Psoas muscle (tissue), 8 donors: ENCODE data around the gene MTFMT. TPM values are rescaled to one million over a fixed set of nuclear protein-coding genes. Genes with fewer than 3 reads are reported as not detected.
"Not testable (repeated sequence)": the region's sequence is repeated elsewhere in the genome, so short reads cannot be mapped to it uniquely, and the experiment has no call there.

Experiments used
- ATAC-seq, 4 donors: fragments of 200-7000 bp; cut with Tn5 transposase; one replicate each; pipeline ENCODE4 v1.9.1; 2020; ENCODE audit warnings: moderate library complexity in 3 of 4, mild to moderate bottlenecking in 2 of 4
- DNase-seq, 2 donors: peaks; one replicate each; pipeline ENCODE4 v3.0.0-alpha.2; 2020
- H3K27ac ChIP-seq: fragments of 200-600 bp; one replicate; pipeline ENCODE4 v1.8.0; 2022
- H3K27me3 ChIP-seq, 3 donors: fragments of 200-600 bp in 1 of 3; one replicate each; pipeline versions ENCODE4 v1.6.1 to v1.8.0; 2013 to 2022; ENCODE audit warnings: low read length in 2 of 3, mild to moderate bottlenecking in 2 of 3, moderate library complexity in 1 of 3; ENCODE audit not compliant: insufficient read depth in 3 of 3
- H3K36me3 ChIP-seq, 2 donors: fragments of 200-600 bp in 1 of 2; one replicate each; pipeline versions ENCODE4 v1.6.1 to v1.8.0; 2013 to 2022; ENCODE audit warnings: low read depth in 1 of 2, mild to moderate bottlenecking in 1 of 2, moderate library complexity in 1 of 2; ENCODE audit not compliant: insufficient read depth in 1 of 2
- H3K4me1 ChIP-seq: fragments of 200-600 bp; one replicate; pipeline ENCODE4 v1.8.0; 2022
- H3K4me3 ChIP-seq: fragments of 200-600 bp; one replicate; pipeline ENCODE4 v1.8.0; 2022; ENCODE audit warnings: mild to moderate bottlenecking
- H3K9me3 ChIP-seq: fragments of 200-600 bp; one replicate; pipeline ENCODE4 v1.8.0; 2022
- CTCF ChIP-seq: fragments of 200-600 bp; IDR thresholded peaks from one replicate; pipeline ENCODE4 v1.8.0; 2022; ENCODE audit warnings: antibody characterized with exemption
- WGBS, 3 donors: extraction: QIAGEN DNeasy Blood & Tissue Kit; methylation state at CpG; one replicate each; pipeline versions ENCODE4 v1.1.6 to v1.1.7; 2013; 5-methylcytosine and 5-hydroxymethylcytosine counted together
- intact Hi-C, 2 donors: fragments of 100-400 bp; cut with DNase I; formaldehyde crosslinking; loops; one replicate each; pipeline versions ENCODE4 v1.11.0 to v1.14.2; 2022
- polyA plus RNA-seq, 3 donors: library from polyadenylated mRNA; stranded (reverse); fragments of 200-250 nt; gene quantifications; one replicate each; pipeline ENCODE4 v1.2.3, GENCODE V29; 2013
- total RNA-seq, 4 donors: library from RNA; stranded (reverse); fragmentation: NEBNext Ultra II Directional in 2 of 4; extraction: Animal tissue kit (Norgen Biotek cat#: 25700) in 2 of 4; gene quantifications; one replicate each; pipeline versions ENCODE4 v1.2.1 to v1.2.4, GENCODE V29; 2021 to 2023
- donor health status: healthy with polysubstance abuse.
- donor health status: DM: no; HTN: no; CAD: no; lungs with moderate emphysema.
- donor health status: Bipolar disorder and iron deficiency.
- donor health status: healthy.
- donor health status: DM: yes; HTN: yes; CAD: no.
- donor health status: DM: no; HTN: no; CAD: no.
- donor health status: DM: no; HTN: no; CAD: no.
- donor health status: DM: yes; HTN: yes; CAD: no.

Gene MTFMT
- total and polyA plus RNA-seq, 7 donors = 9.4 to 18.1 (median 14.0) TPM

- Histone ChIP-seq H3K4me1 (peaks cover 12% of the 10 kb centered on the region), H3K4me3 (peak overlapping the region; percentile 58), H3K27me3 (no peaks in the 10 kb centered on the region), H3K36me3 (peaks cover 0 to 7% of the 10 kb centered on the region in 2 donors), H3K9me3 (no peaks in the 10 kb centered on the region), H3K27ac (no peak overlapping the region)
- DNase-seq (peak; percentile 86 to 94), ATAC-seq (peak; percentile 90 to 97 (median 95))
- whole genome bisulfite sequencing, 3 donors = 1 to 3% (median 2%) methylated on average over 18 to 19 of the region's 19 CpGs
- intact Hi-C loops = no loop called here
- no peak for TF ChIP-seq CTCF
Measured at GRCh38 chr15:65049418-65049840, 20.0 kb upstream of the MTFMT start.

GRCh38 chr15:65048241-65048640 is 18.8 kb upstream of the MTFMT start:
- Histone ChIP-seq H3K27ac (no peak overlapping the region), H3K4me3 (no peak overlapping the region), H3K36me3 (peaks cover 0 to 7% of the 10 kb centered on the region in 2 donors), H3K9me3 (no peaks in the 10 kb centered on the region), H3K27me3 (no peaks in the 10 kb centered on the region), H3K4me1 (peaks cover 17% of the 10 kb centered on the region)
- 67 to 79% (median 67%) methylated on average over 2 of the region's 2 CpGs for WGBS, 3 donors
- DNase-seq (no peak), ATAC-seq (no peak)
- TF ChIP-seq CTCF = no peak
- intact Hi-C loops = no loop called here

GRCh38 chr15:65044724-65045481 is 15.5 kb upstream of the MTFMT start, which contains the start of gene SLC51B:
Gene SLC51B, plus strand, starts transcription at chr15:65045387. Its CDS starts 4,618 bp downstream, at chr15:65050005.
- intact Hi-C loops = no loop called here
- H3K4me1 ChIP-seq = peaks cover 17% of the 10 kb centered on the region
- H3K4me3 ChIP-seq = no peak within 1 kb of the TSS
- peak within 1 kb of the TSS; percentile 2 for H3K27ac ChIP-seq
- no peaks in the 10 kb centered on the region for H3K27me3 ChIP-seq
- whole genome bisulfite sequencing, 3 donors = 52 to 64% (median 58%) methylated on average over 7 of the region's 7 CpGs
- H3K36me3 ChIP-seq = no peaks in the 10 kb centered on the region
- no peak for TF ChIP-seq CTCF
- no peaks in the 10 kb centered on the region for H3K9me3 ChIP-seq
- ATAC-seq (peak in 2 of 4 donors; percentile 40 to 71), DNase-seq (no peak)

- peak; percentile 19 to 61 (median 50) for ATAC-seq
- H3K27me3 ChIP-seq, H3K4me3 ChIP-seq, H3K36me3 ChIP-seq, H3K9me3 ChIP-seq, DNase-seq, intact Hi-C loops, H3K27ac ChIP-seq: not testable (repeated sequence)
- peaks cover 14% of the 10 kb centered on the region for H3K4me1 ChIP-seq
- WGBS, 3 donors = 45 to 67% (median 46%) methylated on average over 5 of the region's 5 CpGs
Measured at GRCh38 chr15:65044218-65044617, 14.8 kb upstream of the MTFMT start.

- H3K4me3 ChIP-seq = no peak overlapping the region
- no peak overlapping the region for H3K27ac ChIP-seq
- TF ChIP-seq CTCF = no peak
- no peaks in the 10 kb centered on the region for H3K36me3 ChIP-seq
- ATAC-seq (no peak), DNase-seq (no peak)
- intact Hi-C loops = no loop called here
- no peaks in the 10 kb centered on the region for H3K27me3 ChIP-seq
- peaks cover 14% of the 10 kb centered on the region for H3K4me1 ChIP-seq
- H3K9me3 ChIP-seq = no peaks in the 10 kb centered on the region
- 48 to 57% (median 52%) methylated on average over 4 of the region's 4 CpGs for WGBS, 3 donors
Measured at GRCh38 chr15:65042776-65043327, 13.4 kb upstream of the MTFMT start.
